A673 (cell line): Measurements from ENCODE around the gene APMAP.

ENCODE experiments used
- EZH2 ChIP-seq: fragments of 200-600 bp; sonication (generic); IDR thresholded peaks from 2 replicates; pipeline ENCODE4 v1.6.1; 2017; ENCODE audit warnings: borderline replicate concordance, low read depth, mild to moderate bottlenecking, mixed read lengths, antibody characterized with exemption, low read length; ENCODE audit not compliant: poor library complexity, severe bottlenecking
- TF ChIP-seq, protein P1 (sequence below): fragments of 300-800, 200-600 bp; sonication (generic); conservative IDR thresholded peaks from 2 replicates; pipeline ENCODE4 v1.5.1; 2017; ENCODE audit warnings: low read depth, mild to moderate bottlenecking, antibody characterized with exemption, low read length, moderate library complexity, mixed read lengths

DNA sequence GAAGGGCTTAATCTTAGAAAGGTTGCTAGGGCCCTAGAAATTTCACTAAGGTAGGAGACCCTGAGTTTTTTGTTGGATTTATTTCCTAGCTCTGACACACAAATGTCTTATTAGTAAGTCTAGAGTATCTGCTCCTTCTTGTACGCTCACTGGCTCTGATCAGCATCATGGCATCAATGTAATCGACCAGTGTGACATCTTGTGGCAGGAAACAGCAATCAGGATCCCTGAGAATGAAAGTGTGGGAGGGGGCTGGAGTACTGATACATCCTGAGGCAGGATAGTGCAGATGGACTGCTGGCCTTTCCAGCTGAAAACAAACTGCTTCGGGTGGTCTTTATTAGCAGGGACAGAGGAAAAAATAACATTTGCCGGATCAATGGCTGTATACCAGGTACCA lies 53.5 kb downstream of the APMAP start:
- TF ChIP-seq EZH2: no peak
- TF ChIP-seq, protein P1, sequence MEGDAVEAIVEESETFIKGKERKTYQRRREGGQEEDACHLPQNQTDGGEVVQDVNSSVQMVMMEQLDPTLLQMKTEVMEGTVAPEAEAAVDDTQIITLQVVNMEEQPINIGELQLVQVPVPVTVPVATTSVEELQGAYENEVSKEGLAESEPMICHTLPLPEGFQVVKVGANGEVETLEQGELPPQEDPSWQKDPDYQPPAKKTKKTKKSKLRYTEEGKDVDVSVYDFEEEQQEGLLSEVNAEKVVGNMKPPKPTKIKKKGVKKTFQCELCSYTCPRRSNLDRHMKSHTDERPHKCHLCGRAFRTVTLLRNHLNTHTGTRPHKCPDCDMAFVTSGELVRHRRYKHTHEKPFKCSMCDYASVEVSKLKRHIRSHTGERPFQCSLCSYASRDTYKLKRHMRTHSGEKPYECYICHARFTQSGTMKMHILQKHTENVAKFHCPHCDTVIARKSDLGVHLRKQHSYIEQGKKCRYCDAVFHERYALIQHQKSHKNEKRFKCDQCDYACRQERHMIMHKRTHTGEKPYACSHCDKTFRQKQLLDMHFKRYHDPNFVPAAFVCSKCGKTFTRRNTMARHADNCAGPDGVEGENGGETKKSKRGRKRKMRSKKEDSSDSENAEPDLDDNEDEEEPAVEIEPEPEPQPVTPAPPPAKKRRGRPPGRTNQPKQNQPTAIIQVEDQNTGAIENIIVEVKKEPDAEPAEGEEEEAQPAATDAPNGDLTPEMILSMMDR: no peak
